ENCODE results near the gene LARGE1. TPM values are rescaled to one million over a fixed set of nuclear protein-coding genes. Genes with fewer than 3 reads are reported as not detected.
"Not testable (repeated sequence)": the region's sequence is repeated elsewhere in the genome, so short reads cannot be mapped to it uniquely, and the experiment has no call there.

LARGE1 gene
- total RNA-seq, 1 donor from 2014 or later: 119 TPM

DNA sequence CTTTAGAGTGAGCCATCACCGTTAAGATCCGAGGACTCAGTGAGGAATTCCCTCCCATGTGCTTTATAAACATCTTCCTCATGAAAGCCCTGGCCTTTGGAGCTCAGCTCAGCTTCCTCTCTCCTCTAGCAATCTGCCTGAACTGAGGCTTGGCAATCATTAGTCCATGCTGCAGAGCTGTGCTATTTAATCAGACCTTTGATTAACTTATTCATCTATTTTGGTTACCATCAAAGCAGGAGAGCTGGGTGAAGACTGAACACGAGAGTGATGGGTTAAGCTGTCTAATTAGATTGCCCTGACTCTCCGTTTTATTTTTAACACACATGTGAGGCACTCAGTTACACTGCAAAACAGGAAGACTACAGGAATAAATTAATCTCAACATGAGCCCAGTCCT, 351.3 kb downstream of the LARGE1 start:
- DNase-seq (ENCODE audit: low spot score): no peak
- intact Hi-C loops (cut with DNase I): no loop called here

- DNase-seq (ENCODE audit: low spot score); intact Hi-C loops (cut with DNase I): not testable (repeated sequence)
Observed at GRCh38 chr22:33566495-33566894, 353.8 kb downstream of the LARGE1 start.

GRCh38 chr22:33565580-33565995, 354.7 kb downstream of the LARGE1 start:
- intact Hi-C loops (cut with DNase I): no loop called here
- no peak for DNase-seq (ENCODE audit: low spot score)

GRCh38 chr22:33564683-33565082, 355.6 kb downstream of the LARGE1 start:
- no peak for DNase-seq (ENCODE audit: low spot score)
- intact Hi-C loops (cut with DNase I): loop anchor here (5.0 kb wide), 1 partner anchor 37 kb away; no protein-coding TSS in a partner anchor

GRCh38 chr22:33563220-33563964, 356.9 kb downstream of the LARGE1 start:
- no peak for DNase-seq (ENCODE audit: low spot score)
- intact Hi-C loops (cut with DNase I): loop anchor here (5.0 kb wide), 1 partner anchor 36 kb away; no protein-coding TSS in a partner anchor

DNA sequence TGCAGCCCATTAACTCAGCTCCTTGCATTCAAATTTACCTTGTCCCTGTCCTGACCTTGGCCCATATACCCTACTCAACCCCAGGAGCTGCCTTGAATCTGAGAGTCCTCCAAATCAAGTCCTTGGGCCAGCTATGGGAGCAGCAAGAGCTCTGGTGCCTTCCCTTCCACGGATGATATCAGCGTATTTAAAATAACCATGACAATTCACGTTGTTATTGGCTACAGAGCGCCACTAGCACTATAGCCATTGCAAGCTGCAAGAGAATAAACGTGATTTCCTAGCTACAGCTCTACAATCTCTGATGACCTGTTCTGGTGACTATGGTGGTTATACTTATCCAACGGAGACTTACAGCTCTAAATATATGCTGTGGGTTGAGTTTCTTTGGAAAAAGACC, 357.8 kb downstream of the LARGE1 start:
- intact Hi-C loops (cut with DNase I): loop anchor here (5.0 kb wide), 1 partner anchor 35 kb away; no protein-coding TSS in a partner anchor
- no peak for DNase-seq (ENCODE audit: low spot score)

GRCh38 chr22:33561149-33561807, 359.0 kb downstream of the LARGE1 start:
- DNase-seq (ENCODE audit: low spot score): no peak
- intact Hi-C loops (cut with DNase I): loop anchor here (5.0 kb wide), 1 partner anchor 34 kb away; no protein-coding TSS in a partner anchor

GRCh38 chr22:33557836-33558235, 362.4 kb downstream of the LARGE1 start:
- intact Hi-C loops (cut with DNase I): no loop called here
- DNase-seq (ENCODE audit: low spot score): no peak

GRCh38 chr22:33555814-33556522, 364.3 kb downstream of the LARGE1 start:
- no peak for DNase-seq (ENCODE audit: low spot score)
- intact Hi-C loops (cut with DNase I): no loop called here

- DNase-seq (ENCODE audit: low spot score): no peak
- intact Hi-C loops (cut with DNase I): no loop called here
Observed at GRCh38 chr22:33553493-33553892, 366.8 kb downstream of the LARGE1 start.

- intact Hi-C loops (cut with DNase I): no loop called here
Observed at GRCh38 chr22:33544707-33545106, 375.6 kb downstream of the LARGE1 start.

DNA sequence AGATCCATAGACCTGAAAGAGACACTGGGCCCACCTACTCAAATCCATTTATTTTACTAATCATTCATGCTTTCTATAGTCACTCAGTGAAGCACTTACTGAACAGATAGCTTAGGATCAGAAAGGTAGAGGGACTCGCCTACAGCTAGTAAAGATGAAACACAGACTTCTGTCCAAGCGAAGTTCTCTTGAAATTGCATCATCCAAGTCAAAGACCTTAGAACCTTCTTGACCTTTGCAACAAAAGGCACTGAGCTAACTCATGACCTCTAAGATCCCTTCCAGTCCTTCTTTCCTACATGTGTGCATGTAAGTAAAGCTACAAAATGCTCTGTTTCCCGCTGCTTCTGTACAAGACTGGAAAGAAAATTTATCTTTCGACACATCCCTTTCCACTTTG, 377.6 kb downstream of the LARGE1 start:
- intact Hi-C loops (cut with DNase I): no loop called here
- DNase-seq (ENCODE audit: low spot score): no peak

More at GRCh38 chr22:33544707-33545106, 375.6 kb downstream of the LARGE1 start:
- DNase-seq (ENCODE audit: low spot score): no peak

GRCh38 chr22:33542153-33542552, 378.1 kb downstream of the LARGE1 start:
- intact Hi-C loops (cut with DNase I): no loop called here
- DNase-seq (ENCODE audit: low spot score): no peak

- no peak for DNase-seq (ENCODE audit: low spot score)
- intact Hi-C loops (cut with DNase I): no loop called here
Observed at GRCh38 chr22:33539902-33540751, 380.1 kb downstream of the LARGE1 start.

DNA sequence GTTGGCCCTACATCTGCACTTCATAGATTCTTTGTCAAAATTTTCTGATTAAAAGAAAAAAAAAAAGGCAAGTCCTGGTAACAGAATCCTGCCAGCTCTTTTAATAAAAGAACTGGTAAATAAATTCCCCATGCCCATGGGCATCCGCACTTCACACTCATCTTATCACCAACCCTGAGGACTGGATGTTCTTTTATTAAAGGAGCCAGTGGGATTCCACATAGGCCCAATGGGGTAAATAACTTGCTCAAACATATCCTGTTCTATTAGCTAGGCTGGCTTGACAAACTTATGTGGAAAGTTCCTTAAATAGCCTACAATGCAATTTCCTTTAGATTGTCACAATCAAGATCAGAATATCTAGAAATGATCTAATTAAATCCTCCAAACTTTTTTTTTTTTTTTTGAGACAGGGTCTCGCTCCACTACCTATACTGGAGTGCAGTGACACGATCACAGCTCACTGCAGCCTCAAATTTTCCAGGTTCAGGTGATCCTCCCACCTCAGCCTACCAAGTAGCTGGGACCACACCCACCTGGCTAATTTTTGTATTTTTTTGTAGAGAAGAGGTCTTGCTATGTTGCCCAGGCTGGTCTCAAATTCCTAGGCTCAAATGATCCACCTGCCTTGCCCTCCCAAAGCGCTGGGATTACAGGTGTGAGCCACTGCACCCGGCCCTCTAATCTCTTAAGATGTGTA, 380.9 kb downstream of the LARGE1 start:
- no peak for DNase-seq (ENCODE audit: low spot score)
- intact Hi-C loops (cut with DNase I): no loop called here

DNA sequence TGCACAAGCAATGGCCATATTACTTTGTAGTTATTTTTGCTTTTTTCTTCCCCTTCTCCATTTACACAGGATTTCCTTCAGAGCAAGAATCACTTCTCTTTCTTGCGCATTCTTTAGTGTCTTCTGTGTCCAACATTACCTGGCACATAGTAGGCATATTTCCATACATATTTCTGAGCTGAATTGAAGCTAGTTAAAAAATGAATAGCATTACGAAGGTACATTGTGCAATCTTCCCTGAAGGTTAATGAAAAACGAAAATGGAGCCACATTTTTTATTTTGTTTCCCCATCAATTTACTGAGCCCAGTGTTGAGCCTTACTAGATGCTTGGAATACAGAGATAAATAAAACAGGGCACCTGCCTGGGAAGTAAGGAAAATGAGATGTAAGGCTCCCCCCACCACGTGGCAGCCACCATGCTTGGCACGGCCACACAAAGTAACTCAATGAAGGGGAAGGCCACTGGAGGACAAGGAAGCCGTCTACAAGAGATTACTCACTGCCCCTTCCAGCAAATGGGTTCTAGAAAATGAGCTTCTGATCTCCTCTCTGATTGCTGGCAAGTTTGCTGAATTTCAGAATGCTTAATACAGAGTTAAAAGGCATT, 381.9 kb downstream of the LARGE1 start:
- no peak for DNase-seq (ENCODE audit: low spot score)
- intact Hi-C loops (cut with DNase I): no loop called here

DNA sequence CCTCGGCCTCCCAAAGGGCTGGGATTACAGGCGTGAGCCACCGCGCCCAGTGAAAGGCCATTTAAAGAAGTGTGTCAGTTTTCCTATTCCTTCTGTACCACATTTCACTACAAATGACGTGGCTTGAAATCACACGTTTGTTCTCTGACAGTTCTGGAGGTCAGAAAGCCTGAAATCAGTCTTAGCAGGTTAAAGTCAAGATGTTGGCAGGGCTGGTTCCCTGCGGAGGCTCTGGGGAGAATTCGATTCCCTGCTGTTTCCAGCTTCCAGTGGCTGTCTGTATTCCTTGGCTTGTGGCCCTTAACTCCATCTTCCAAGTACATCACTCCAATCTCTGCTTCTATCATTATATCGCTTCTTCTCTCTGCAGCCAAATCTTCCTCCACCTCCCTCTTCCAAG, 383.2 kb downstream of the LARGE1 start:
- intact Hi-C loops (cut with DNase I): no loop called here

More for the DNA sequence above, 383.2 kb downstream of the LARGE1 start:
- DNase-seq (ENCODE audit: low spot score): no peak
